Thyroid gland (tissue), 4 donors: ENCODE results near the gene CPNE2.

Experiments used
- POLR2A ChIP-seq, 2 donors: fragments of 450-650 bp; IDR thresholded peaks; one replicate each; pipeline ENCODE4 v1.6.1; 2017; ENCODE audit warnings: antibody characterized with exemption in 2 of 2, mild to moderate bottlenecking in 2 of 2, moderate library complexity in 1 of 2
- TF ChIP-seq, protein P1 (sequence below), 6 experiments: fragments of 200-600 bp in 3 of 6; fragments of 450-650 bp in 3 of 6; sonication (generic) in 3 of 6; IDR thresholded peaks; one replicate each; pipeline ENCODE4 v1.5.1; 2016 to 2019; ENCODE audit warnings: antibody characterized with exemption in 6 of 6, mild to moderate bottlenecking in 2 of 6, inconsistent platforms in 1 of 6, moderate library complexity in 1 of 6

DNA sequence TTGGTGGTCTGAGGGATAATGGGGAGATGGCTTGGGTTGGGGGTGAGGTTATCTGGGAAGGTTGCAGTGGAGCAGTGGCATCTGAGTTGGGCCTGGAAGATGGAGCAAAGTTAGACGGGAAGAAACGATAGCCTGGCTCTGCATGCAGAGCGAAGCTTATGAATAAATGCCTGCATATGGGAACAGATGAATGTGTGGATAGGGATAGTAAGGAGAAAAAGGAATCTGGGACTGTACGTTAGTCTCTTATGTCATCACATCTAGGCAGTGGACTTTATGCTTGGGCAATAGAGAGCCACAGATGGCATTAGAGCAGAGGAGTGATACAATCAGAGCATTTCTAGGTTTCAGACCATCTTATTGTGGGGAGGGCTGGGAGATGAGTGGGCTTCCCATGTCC, 33.0 kb downstream of the CPNE2 start:
- TF ChIP-seq, protein P1, sequence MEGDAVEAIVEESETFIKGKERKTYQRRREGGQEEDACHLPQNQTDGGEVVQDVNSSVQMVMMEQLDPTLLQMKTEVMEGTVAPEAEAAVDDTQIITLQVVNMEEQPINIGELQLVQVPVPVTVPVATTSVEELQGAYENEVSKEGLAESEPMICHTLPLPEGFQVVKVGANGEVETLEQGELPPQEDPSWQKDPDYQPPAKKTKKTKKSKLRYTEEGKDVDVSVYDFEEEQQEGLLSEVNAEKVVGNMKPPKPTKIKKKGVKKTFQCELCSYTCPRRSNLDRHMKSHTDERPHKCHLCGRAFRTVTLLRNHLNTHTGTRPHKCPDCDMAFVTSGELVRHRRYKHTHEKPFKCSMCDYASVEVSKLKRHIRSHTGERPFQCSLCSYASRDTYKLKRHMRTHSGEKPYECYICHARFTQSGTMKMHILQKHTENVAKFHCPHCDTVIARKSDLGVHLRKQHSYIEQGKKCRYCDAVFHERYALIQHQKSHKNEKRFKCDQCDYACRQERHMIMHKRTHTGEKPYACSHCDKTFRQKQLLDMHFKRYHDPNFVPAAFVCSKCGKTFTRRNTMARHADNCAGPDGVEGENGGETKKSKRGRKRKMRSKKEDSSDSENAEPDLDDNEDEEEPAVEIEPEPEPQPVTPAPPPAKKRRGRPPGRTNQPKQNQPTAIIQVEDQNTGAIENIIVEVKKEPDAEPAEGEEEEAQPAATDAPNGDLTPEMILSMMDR (IDR thresholded peaks at IDR 0.05), result no peak
- TF ChIP-seq POLR2A (IDR thresholded peaks at IDR 0.05), result no peak
